HepG2 (cell line): Measurements from ENCODE around the gene E2F1. TPM values are rescaled to one million over a fixed set of nuclear protein-coding genes. Genes with fewer than 3 reads are reported as not detected.

Experiments used
- FOXP4 ChIP-seq: sonication (generic); formaldehyde crosslinking; IDR thresholded peaks from 2 replicates; pipeline ENCODE4 v1.4.0; 2020; ENCODE audit warnings: missing genetic modification reagents
- HOXD1 ChIP-seq: sonication (generic); formaldehyde crosslinking; IDR thresholded peaks from 2 replicates; pipeline ENCODE4 v1.5.0; 2020; ENCODE audit warnings: missing genetic modification reagents
- IRX3 ChIP-seq: sonication (generic); formaldehyde crosslinking; IDR thresholded peaks from 2 replicates; pipeline ENCODE4 v1.8.1; 2023; ENCODE audit warnings: mild to moderate bottlenecking, low read depth, missing genetic modification reagents, borderline replicate concordance
- MTA3 ChIP-seq: sonication (generic); formaldehyde crosslinking; IDR thresholded peaks from 2 replicates; pipeline ENCODE4 v1.4.0; 2020; ENCODE audit warnings: missing genetic modification reagents
- POGZ ChIP-seq: sonication (generic); formaldehyde crosslinking; IDR thresholded peaks from 2 replicates; pipeline ENCODE4 v1.4.0; 2020; ENCODE audit warnings: mild to moderate bottlenecking, missing genetic modification reagents
- RCOR2 ChIP-seq: IDR thresholded peaks from 2 replicates; pipeline ENCODE4 v1.6.1; 2016; ENCODE audit warnings: missing biosample characterization, missing genetic modification reagents
- SATB2 ChIP-seq: sonication (generic); formaldehyde crosslinking; IDR thresholded peaks from 2 replicates; pipeline ENCODE4 v1.5.0; 2020; ENCODE audit warnings: missing genetic modification reagents
- SOX13 ChIP-seq, 3 experiments: fragments of 450-650 bp in 1 of 3; sonication (generic) in 1 of 3; formaldehyde crosslinking in 1 of 3; IDR thresholded peaks in 2 of 3; conservative IDR thresholded peaks in 1 of 3; 2 replicates each; pipeline versions ENCODE4 v1.5.0 to v1.6.1; 2016 to 2020; ENCODE audit warnings: antibody characterized with exemption in 1 of 3, mild to moderate bottlenecking in 1 of 3, missing compliant biosample characterization in 1 of 3, missing genetic modification reagents in 1 of 3, moderate library complexity in 1 of 3
- SYNCRIP ChIP-seq: fragments of 200-400 bp; formaldehyde crosslinking; IDR thresholded peaks from 2 replicates; pipeline ENCODE4 v1.6.1; 2018; ENCODE audit warnings: mild to moderate bottlenecking, low read depth, low read length; ENCODE audit not compliant: insufficient read depth
- TBP ChIP-seq: sonication (generic); formaldehyde crosslinking; IDR thresholded peaks from 2 replicates; pipeline ENCODE4 v1.5.0; 2020; ENCODE audit warnings: missing genetic modification reagents
- THAP11 ChIP-seq: IDR thresholded peaks from 2 replicates; pipeline ENCODE4 v1.6.1; 2016; ENCODE audit warnings: missing biosample characterization, missing genetic modification reagents
- TIGD3 ChIP-seq: sonication (generic); formaldehyde crosslinking; IDR thresholded peaks from 2 replicates; pipeline ENCODE4 v1.5.1; 2020; ENCODE audit warnings: mild to moderate bottlenecking, missing genetic modification reagents, borderline replicate concordance
- ZNF367 ChIP-seq: sonication (generic); formaldehyde crosslinking; IDR thresholded peaks from 2 replicates; pipeline ENCODE4 v1.4.0; 2020; ENCODE audit warnings: missing genetic modification reagents, borderline replicate concordance
- ZNF550 ChIP-seq: sonication (generic); formaldehyde crosslinking; IDR thresholded peaks from 2 replicates; pipeline ENCODE4 v1.4.0; 2020; ENCODE audit warnings: mild to moderate bottlenecking, missing genetic modification reagents, borderline replicate concordance
- ZNF564 ChIP-seq: sonication (generic); formaldehyde crosslinking; IDR thresholded peaks from 2 replicates; pipeline ENCODE4 v1.8.1; 2023; ENCODE audit warnings: mild to moderate bottlenecking, missing genetic modification reagents
- ZNF567 ChIP-seq: sonication (generic); formaldehyde crosslinking; IDR thresholded peaks from 2 replicates; pipeline ENCODE4 v1.8.1; 2023; ENCODE audit warnings: mild to moderate bottlenecking, missing genetic modification reagents, borderline replicate concordance
- ZNF652 ChIP-seq: IDR thresholded peaks from 2 replicates; pipeline ENCODE4 v1.6.1; 2016; ENCODE audit warnings: low read depth, borderline replicate concordance
- ZNF768 ChIP-seq: sonication (generic); formaldehyde crosslinking; IDR thresholded peaks from 2 replicates; pipeline ENCODE4 v1.4.0; 2020; ENCODE audit warnings: missing genetic modification reagents
- ZSCAN12 ChIP-seq: sonication (generic); formaldehyde crosslinking; IDR thresholded peaks from 2 replicates; pipeline ENCODE4 v1.9.0; 2021; ENCODE audit warnings: mild to moderate bottlenecking, missing genetic modification reagents
- polyA plus RNA-seq, 8 experiments: library from polyadenylated mRNA; depleted of rRNA in 3 of 8; stranded (reverse) in 7 of 8; unstranded in 1 of 8; fragments of >200 nt; fragmentation: Illumina TruSeq in 4 of 8; extraction: Trizol in 4 of 8; gene quantifications; 2 replicates each; pipeline versions ENCODE4 v1.2.1 to v1.2.3, GENCODE V29; 2011 to 2016; ENCODE audit warnings: low read depth in 4 of 8, missing spikeins in 1 of 8, mixed read lengths in 1 of 8; ENCODE audit not compliant: insufficient read depth in 1 of 8
- total RNA-seq, 5 experiments: library from RNA; depleted of rRNA; stranded (reverse); fragments of >200 nt; fragmentation: Illumina TruSeq; extraction: Trizol; gene quantifications; 2 replicates each; pipeline ENCODE4 v1.2.3, GENCODE V29; 2016; ENCODE audit warnings: low read depth in 1 of 5
- TF ChIP-seq, protein P1 (sequence below): sonication (generic); formaldehyde crosslinking; IDR thresholded peaks from 2 replicates; pipeline ENCODE4 v1.5.0; 2020; ENCODE audit warnings: missing genetic modification reagents
- TF ChIP-seq, protein P2 (sequence below): IDR thresholded peaks from 2 replicates; pipeline ENCODE4 v1.6.1; 2016; ENCODE audit warnings: missing compliant biosample characterization, missing genetic modification reagents, borderline replicate concordance
- TF ChIP-seq, protein P3 (sequence below): sonication (generic); formaldehyde crosslinking; IDR thresholded peaks from 2 replicates; pipeline ENCODE4 v1.4.0; 2020; ENCODE audit warnings: mild to moderate bottlenecking, missing genetic modification reagents
- TF ChIP-seq, protein P4 (sequence below): sonication (generic); formaldehyde crosslinking; IDR thresholded peaks from 2 replicates; pipeline ENCODE4 v1.4.0; 2020; ENCODE audit warnings: mild to moderate bottlenecking, missing genetic modification reagents

The E2F1 gene
- total and polyA plus RNA-seq, 2 of the 13 experiments (the other 11 are each of a cell fraction or from before 2014, with no cell fraction given), result 25.5 to 39.4 TPM

GRCh38 chr20:33685328-33686099, 671 bp downstream of the E2F1 start (continued):
- 0 out of 2 replicates have a peak, but pooled peaks have one; percentile 62 for TF ChIP-seq TIGD3 (CRISPR knock-in tag)
- TF ChIP-seq SATB2 (CRISPR knock-in tag), result no peak
- TF ChIP-seq, protein P1, sequence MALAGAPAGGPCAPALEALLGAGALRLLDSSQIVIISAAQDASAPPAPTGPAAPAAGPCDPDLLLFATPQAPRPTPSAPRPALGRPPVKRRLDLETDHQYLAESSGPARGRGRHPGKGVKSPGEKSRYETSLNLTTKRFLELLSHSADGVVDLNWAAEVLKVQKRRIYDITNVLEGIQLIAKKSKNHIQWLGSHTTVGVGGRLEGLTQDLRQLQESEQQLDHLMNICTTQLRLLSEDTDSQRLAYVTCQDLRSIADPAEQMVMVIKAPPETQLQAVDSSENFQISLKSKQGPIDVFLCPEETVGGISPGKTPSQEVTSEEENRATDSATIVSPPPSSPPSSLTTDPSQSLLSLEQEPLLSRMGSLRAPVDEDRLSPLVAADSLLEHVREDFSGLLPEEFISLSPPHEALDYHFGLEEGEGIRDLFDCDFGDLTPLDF (CRISPR knock-in tag), result no peak; the same call in 1 of the 2 replicates
- TF ChIP-seq SYNCRIP, result no peak
- TF ChIP-seq ZNF652 (CRISPR knock-in tag), result no peak
- peak; percentile 84 for TF ChIP-seq RCOR2
- no peak for TF ChIP-seq ZNF367
- TF ChIP-seq, protein P2, sequence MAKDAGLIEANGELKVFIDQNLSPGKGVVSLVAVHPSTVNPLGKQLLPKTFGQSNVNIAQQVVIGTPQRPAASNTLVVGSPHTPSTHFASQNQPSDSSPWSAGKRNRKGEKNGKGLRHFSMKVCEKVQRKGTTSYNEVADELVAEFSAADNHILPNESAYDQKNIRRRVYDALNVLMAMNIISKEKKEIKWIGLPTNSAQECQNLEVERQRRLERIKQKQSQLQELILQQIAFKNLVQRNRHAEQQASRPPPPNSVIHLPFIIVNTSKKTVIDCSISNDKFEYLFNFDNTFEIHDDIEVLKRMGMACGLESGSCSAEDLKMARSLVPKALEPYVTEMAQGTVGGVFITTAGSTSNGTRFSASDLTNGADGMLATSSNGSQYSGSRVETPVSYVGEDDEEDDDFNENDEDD, result no peak; the same call in 1 of the 2 replicates
- 0 out of 2 replicates have a peak, but pooled peaks have one; percentile 44 for TF ChIP-seq ZNF564 (CRISPR knock-in tag)
- TF ChIP-seq FOXP4 (CRISPR knock-in tag), result no peak; the same call in 1 of the 2 replicates
- TF ChIP-seq TBP (CRISPR knock-in tag), result peak; percentile 81; the same call in 1 of the 2 replicates
- TF ChIP-seq IRX3 (CRISPR knock-in tag), result no peak
- no peak for TF ChIP-seq POGZ
- no peak for TF ChIP-seq MTA3 (CRISPR knock-in tag)
- peak; percentile 97 for TF ChIP-seq ZNF768 (CRISPR knock-in tag)
- TF ChIP-seq ZNF550 (CRISPR knock-in tag), result no peak
- TF ChIP-seq, protein P3, sequence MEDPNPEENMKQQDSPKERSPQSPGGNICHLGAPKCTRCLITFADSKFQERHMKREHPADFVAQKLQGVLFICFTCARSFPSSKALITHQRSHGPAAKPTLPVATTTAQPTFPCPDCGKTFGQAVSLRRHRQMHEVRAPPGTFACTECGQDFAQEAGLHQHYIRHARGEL (CRISPR knock-in tag), result no peak
- TF ChIP-seq, protein P4, sequence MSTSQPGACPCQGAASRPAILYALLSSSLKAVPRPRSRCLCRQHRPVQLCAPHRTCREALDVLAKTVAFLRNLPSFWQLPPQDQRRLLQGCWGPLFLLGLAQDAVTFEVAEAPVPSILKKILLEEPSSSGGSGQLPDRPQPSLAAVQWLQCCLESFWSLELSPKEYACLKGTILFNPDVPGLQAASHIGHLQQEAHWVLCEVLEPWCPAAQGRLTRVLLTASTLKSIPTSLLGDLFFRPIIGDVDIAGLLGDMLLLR (CRISPR knock-in tag), result no peak
- no peak for TF ChIP-seq SOX13 (IDR thresholded peaks at IDR 0.05)
- TF ChIP-seq SOX13 (CRISPR knock-in tag; conservative IDR thresholded peaks at IDR 0.05 in 1 of 2, IDR thresholded peaks at IDR 0.05 in 1 of 2), result peak; percentile 16 to 19; a peak in 1 of 4 replicates
- peak; percentile 95 for TF ChIP-seq ZSCAN12 (CRISPR knock-in tag)
- TF ChIP-seq THAP11 (CRISPR knock-in tag), result no peak
- 0 out of 2 replicates have a peak, but pooled peaks have one; percentile 54 for TF ChIP-seq ZNF567
- TF ChIP-seq HOXD1 (CRISPR knock-in tag), result 0 out of 2 replicates have a peak, but pooled peaks have one; percentile 41
